ENCODE results near the gene PIGM. TPM values are rescaled to one million over a fixed set of nuclear protein-coding genes. Genes with fewer than 3 reads are reported as not detected.
"Not testable (repeated sequence)": the region's sequence is repeated elsewhere in the genome, so short reads cannot be mapped to it uniquely, and the experiment has no call there.

The PIGM gene
- total RNA-seq, 4 donors from 2014 or later, result 3.0 to 7.0 (median 4.3) TPM

DNA sequence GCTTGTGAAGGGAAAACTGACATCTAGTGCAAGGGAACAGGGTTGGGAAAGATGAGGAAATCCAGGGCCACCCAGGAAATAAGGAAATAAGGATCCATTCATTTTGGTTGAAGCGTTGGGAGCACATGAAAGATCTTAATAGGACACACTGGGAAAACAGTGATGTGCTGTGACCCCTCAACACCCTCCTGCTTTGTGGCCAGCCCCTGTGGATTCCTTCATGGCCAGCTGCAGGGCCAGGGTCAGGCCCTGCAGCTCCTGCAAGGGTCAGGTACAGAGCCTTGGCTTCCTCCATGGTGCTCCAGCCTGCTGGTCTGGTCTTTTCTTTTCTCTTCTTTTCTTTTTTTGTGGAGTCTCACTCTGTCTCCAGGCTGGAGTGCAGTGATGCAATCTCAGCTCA, 18.8 kb upstream of the PIGM start:
- Histone ChIP-seq H3K36me3 (no peaks in the 10 kb centered on the region), H3K9me3 (no peaks in the 10 kb centered on the region), H3K4me1 (peaks cover 0 to 46% (median 18%) of the 10 kb centered on the region in 4 donors), H3K27me3 (no peaks in the 10 kb centered on the region), H3K27ac (no peak overlapping the region), H3K4me3 (no peak overlapping the region)
- no peak for DNase-seq (ENCODE audit: low spot score in 2 of 2)
- TF ChIP-seq POLR2A (IDR thresholded peaks at IDR 0.05) (no peak), CTCF (IDR thresholded peaks at IDR 0.05) (no peak), EP300 (IDR thresholded peaks at IDR 0.05) (no peak)
- 24 to 42% methylated on average over 1 of the region's 1 CpG for WGBS, 2 donors

- H3K36me3 ChIP-seq; H3K27ac ChIP-seq; H3K27me3 ChIP-seq; H3K9me3 ChIP-seq; H3K4me3 ChIP-seq; DNase-seq (ENCODE audit: low spot score in 2 of 2): not testable (repeated sequence)
- H3K4me1 ChIP-seq, result peaks cover 0 to 46% (median 18%) of the 10 kb centered on the region in 4 donors
- WGBS, 2 donors, result 37 to 53% methylated on average over 2 of the region's 2 CpGs
Measured at GRCh38 chr1:160050182-160050581, 18.4 kb upstream of the PIGM start.

- no peak for TF ChIP-seq EP300 (IDR thresholded peaks at IDR 0.05)
- no peak for TF ChIP-seq CTCF (IDR thresholded peaks at IDR 0.05)
- no peak for TF ChIP-seq POLR2A (IDR thresholded peaks at IDR 0.05)
- H3K9me3 ChIP-seq, result no peaks in the 10 kb centered on the region
- DNase-seq (ENCODE audit: low spot score in 2 of 2), result no peak
- no peaks in the 10 kb centered on the region for H3K27me3 ChIP-seq
- WGBS, 2 donors, result 87 to 92% methylated on average over 3 of the region's 3 CpGs
- H3K27ac ChIP-seq, result no peak overlapping the region
- H3K4me1 ChIP-seq, result peaks cover 0 to 42% (median 17%) of the 10 kb centered on the region in 4 donors
- no peak overlapping the region for H3K4me3 ChIP-seq
- H3K36me3 ChIP-seq, result no peaks in the 10 kb centered on the region
Measured at GRCh38 chr1:160049101-160049500, 17.3 kb upstream of the PIGM start.

DNA sequence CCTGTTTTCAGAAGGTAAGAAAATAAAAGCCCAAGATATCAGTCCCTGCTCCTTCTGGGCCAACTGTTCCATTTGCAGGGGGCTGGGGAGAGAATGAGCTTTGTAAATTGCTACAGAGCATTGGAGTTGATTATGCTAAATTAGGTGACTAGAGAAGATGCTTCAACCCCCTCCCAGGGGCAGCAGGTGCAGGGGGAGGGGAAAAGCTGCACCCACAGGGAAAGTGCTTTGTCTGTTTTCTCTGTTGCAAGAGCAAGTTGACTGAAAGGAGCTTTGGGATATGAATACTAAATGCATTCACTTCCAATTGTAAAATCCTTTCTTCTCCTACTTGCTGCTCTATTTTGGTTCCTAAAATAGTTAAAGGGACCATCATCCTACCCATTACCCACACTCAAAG, 16.5 kb upstream of the PIGM start:
- peaks cover 0 to 41% (median 15%) of the 10 kb centered on the region in 4 donors for H3K4me1 ChIP-seq
- no peaks in the 10 kb centered on the region for H3K36me3 ChIP-seq
- H3K27ac ChIP-seq, result peak overlapping the region in 1 of 4 donors; percentile 61
- H3K4me3 ChIP-seq, result no peak overlapping the region
- TF ChIP-seq CTCF (IDR thresholded peaks at IDR 0.05) (no peak), EP300 (IDR thresholded peaks at IDR 0.05) (no peak), POLR2A (IDR thresholded peaks at IDR 0.05) (no peak)
- no peaks in the 10 kb centered on the region for H3K9me3 ChIP-seq
- no peaks in the 10 kb centered on the region for H3K27me3 ChIP-seq
- DNase-seq (ENCODE audit: low spot score in 2 of 2), result no peak

DNA sequence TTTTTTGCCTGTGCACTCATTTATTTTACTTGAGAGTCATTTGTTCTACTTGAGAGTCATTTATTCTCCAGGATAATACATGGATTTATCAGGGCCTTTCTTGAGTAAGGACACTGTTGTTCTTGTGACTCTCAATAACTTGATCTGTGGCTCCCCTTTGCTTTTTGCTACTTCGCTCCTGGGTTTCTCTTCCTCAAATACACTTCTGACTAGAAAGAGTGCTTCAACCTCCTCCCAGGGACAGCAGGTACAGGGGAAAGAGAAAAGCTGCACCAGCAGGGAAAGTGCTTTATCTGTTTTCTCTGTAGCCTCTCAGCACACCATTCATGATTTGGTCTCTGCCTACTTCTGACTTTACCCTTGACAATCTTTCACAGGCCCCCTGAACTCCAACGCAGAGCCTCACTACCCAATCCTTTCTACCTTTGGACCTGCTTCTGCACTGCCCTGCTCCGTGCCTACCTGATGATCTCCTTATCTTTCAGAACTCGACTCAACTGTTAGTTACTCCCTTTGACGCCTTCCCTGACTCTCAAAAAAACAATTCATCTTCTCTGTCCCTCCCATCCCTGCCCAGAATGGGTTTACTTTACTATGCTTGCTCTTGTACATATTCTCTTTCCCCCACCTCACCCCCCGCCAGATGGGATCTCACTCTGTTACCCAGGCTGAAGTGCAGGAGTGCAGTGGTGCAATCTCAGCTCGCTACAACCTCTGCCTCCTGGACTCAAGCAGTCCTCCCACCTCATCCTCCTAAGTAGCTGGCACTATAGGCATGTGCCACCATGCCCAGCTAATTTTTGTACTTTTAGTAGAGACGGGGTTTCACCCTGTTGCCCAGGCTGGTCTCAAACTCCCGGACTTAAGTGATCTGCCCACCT, 15.6 kb upstream of the PIGM start:
- no peak overlapping the region for H3K4me3 ChIP-seq
- no peaks in the 10 kb centered on the region for H3K27me3 ChIP-seq
- peak overlapping the region; percentile 4 to 61 (median 32) for H3K27ac ChIP-seq
- peaks cover 0 to 43% (median 15%) of the 10 kb centered on the region in 4 donors for H3K4me1 ChIP-seq
- TF ChIP-seq EP300 (IDR thresholded peaks at IDR 0.05), result no peak
- TF ChIP-seq POLR2A (IDR thresholded peaks at IDR 0.05), result no peak
- TF ChIP-seq CTCF (IDR thresholded peaks at IDR 0.05), result no peak
- WGBS, 2 donors, result 72 to 76% methylated on average over 9 of the region's 9 CpGs
- H3K36me3 ChIP-seq, result peaks cover 0 to under 1% (median 0%) of the 10 kb centered on the region in 3 donors
- no peak for DNase-seq (ENCODE audit: low spot score in 2 of 2)
- no peaks in the 10 kb centered on the region for H3K9me3 ChIP-seq
